Uterus (tissue), 4 donors: Measurements from ENCODE around the gene MYH11. TPM values are rescaled to one million over a fixed set of nuclear protein-coding genes. Genes with fewer than 3 reads are reported as not detected.

Experiments used
- DNase-seq, 2 donors: peaks; one replicate each; pipeline ENCODE4 v3.0.0-alpha.2; 2019 to 2020
- H3K27ac ChIP-seq, 2 donors: fragments of 200-600 bp; sonication (generic); 1 replicate in 1 of 2; 2 replicates in 1 of 2; pipeline ENCODE4 v1.5.1; 2016 to 2018
- H3K27me3 ChIP-seq, 2 donors: fragments of 200-600 bp; sonication (generic); one replicate each; pipeline ENCODE4 v1.5.1; 2018 to 2019; ENCODE audit warnings: control low read depth in 1 of 2
- H3K36me3 ChIP-seq, 2 donors: fragments of 200-600 bp; sonication (generic); one replicate each; pipeline ENCODE4 v1.5.1; 2019; ENCODE audit warnings: control low read depth in 1 of 2
- H3K4me1 ChIP-seq, 2 donors: fragments of 200-600 bp; sonication (generic); one replicate each; pipeline ENCODE4 v1.5.1; 2018 to 2019; ENCODE audit warnings: control low read depth in 1 of 2
- H3K4me3 ChIP-seq, 2 donors: fragments of 200-600 bp; sonication (generic); 1 replicate in 1 of 2; 2 replicates in 1 of 2; pipeline ENCODE4 v1.5.1; 2018 to 2019; ENCODE audit warnings: mild to moderate bottlenecking in 1 of 2
- H3K9me3 ChIP-seq, 2 donors: fragments of 200-600 bp; sonication (generic); one replicate each; pipeline ENCODE4 v1.5.1; 2019; ENCODE audit warnings: control low read depth in 1 of 2
- CTCF ChIP-seq, 4 experiments: fragments of 200-600 bp in 2 of 4; fragments of 450-650 bp in 2 of 4; sonication (generic) in 2 of 4; IDR thresholded peaks; one replicate each; pipeline ENCODE4 v1.5.1; 2016 to 2019; ENCODE audit warnings: antibody characterized with exemption in 4 of 4, mild to moderate bottlenecking in 2 of 4, moderate library complexity in 1 of 4
- POLR2A ChIP-seq, 2 donors: fragments of 450-650 bp; IDR thresholded peaks; one replicate each; pipeline ENCODE4 v1.6.1; 2016; ENCODE audit warnings: antibody characterized with exemption in 2 of 2, mild to moderate bottlenecking in 1 of 2, moderate library complexity in 1 of 2
- intact Hi-C: fragments of 100-400 bp; cut with DNase I; formaldehyde crosslinking; loops from one replicate; pipeline ENCODE4 v1.15.1; 2023; ENCODE audit warnings: low total_unique reads
- total RNA-seq, 4 donors: library from RNA; depleted of rRNA in 3 of 4; stranded (reverse); fragments of >200 nt in 3 of 4; gene quantifications; one replicate each; pipeline versions ENCODE4 v1.1.0 to v1.2.4, GENCODE V29; 2014 to 2023
- donor health status: DM: yes; HTN: yes; CAD: no.

The MYH11 gene
- total RNA-seq, 4 donors from 2014 or later: 447 to 1,893 (median 822) TPM

DNA sequence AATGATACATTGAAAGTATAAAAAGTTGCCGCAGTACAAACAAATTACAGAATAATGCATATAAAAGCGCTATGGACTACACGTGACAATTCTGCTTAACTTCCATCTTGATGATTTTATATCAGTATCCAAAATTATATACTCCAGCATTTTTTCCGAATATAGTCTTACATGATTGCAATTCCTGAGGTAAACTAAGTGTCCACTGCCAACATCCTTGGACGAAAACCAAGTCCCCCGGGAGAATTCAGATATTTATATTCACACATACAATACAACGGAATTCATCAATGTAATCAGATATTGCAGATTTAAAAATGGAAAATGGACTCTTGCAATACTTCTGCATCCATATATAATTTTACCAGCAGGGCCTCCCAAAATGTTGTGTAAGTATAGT, 8.9 kb upstream of the MYH11 start:
- no peaks in the 10 kb centered on the region for H3K27me3 ChIP-seq
- H3K4me1 ChIP-seq: no peaks in the 10 kb centered on the region
- intact Hi-C loops: no loop called here
- no peaks in the 10 kb centered on the region for H3K9me3 ChIP-seq
- H3K36me3 ChIP-seq: no peaks in the 10 kb centered on the region
- H3K4me3 ChIP-seq: no peak overlapping the region
- no peak overlapping the region for H3K27ac ChIP-seq
- no peak for DNase-seq
- TF ChIP-seq CTCF (IDR thresholded peaks at IDR 0.05) (no peak), POLR2A (IDR thresholded peaks at IDR 0.05) (no peak)

GRCh38 chr16:15864939-15865338, 8.1 kb upstream of the MYH11 start:
- intact Hi-C loops: no loop called here
- Histone ChIP-seq H3K27ac (no peak overlapping the region), H3K4me3 (no peak overlapping the region)

GRCh38 chr16:15861996-15862395, 5.2 kb upstream of the MYH11 start:
- Histone ChIP-seq H3K4me3 (no peak overlapping the region), H3K27ac (no peak overlapping the region), H3K4me1 (no peaks in the 10 kb centered on the region), H3K9me3 (no peaks in the 10 kb centered on the region), H3K27me3 (no peaks in the 10 kb centered on the region), H3K36me3 (no peaks in the 10 kb centered on the region)
- no peak for TF ChIP-seq POLR2A (IDR thresholded peaks at IDR 0.05)
- no peak for TF ChIP-seq CTCF (IDR thresholded peaks at IDR 0.05)
- DNase-seq: no peak
- intact Hi-C loops: no loop called here

More at GRCh38 chr16:15864939-15865338, 8.1 kb upstream of the MYH11 start:
- no peak for TF ChIP-seq POLR2A (IDR thresholded peaks at IDR 0.05)
- no peak for TF ChIP-seq CTCF (IDR thresholded peaks at IDR 0.05)
- Histone ChIP-seq H3K27me3 (no peaks in the 10 kb centered on the region), H3K36me3 (no peaks in the 10 kb centered on the region), H3K9me3 (no peaks in the 10 kb centered on the region), H3K4me1 (no peaks in the 10 kb centered on the region)
- no peak for DNase-seq

DNA sequence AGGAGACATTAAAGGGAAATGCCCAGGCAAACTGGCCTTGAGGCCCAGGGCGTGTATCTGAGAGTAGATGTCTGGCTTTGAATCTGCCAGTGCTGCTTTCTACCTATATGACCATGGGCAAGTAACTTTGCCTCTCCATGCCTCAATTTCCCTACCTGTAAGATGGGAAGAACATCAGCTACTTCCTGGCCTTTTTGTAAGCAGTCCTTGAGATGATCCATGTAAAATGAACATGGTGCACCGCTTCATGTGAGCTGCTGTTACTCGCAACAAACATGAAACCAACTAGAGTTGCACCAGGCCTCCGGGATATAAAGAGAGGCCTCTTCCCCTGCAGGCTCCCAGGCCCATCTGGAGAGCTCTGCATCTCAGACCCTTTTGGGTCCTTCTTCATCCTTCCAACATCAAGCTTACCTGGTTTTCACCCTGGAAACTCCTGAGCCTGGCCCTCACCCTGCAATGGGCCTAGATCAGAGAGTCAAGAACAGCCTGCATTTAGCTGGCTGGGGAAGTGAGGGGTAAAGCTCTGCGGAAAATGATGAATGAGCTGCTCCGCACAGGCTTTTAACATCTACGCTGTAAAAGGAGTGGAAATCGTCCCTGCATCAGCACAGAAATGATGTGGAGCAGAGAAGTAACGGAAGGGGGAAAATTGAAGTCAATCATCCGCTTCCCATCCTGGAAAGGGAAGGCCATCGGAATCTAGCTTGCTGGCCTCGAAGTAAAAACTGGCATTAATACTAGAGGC, 2.3 kb upstream of the MYH11 start:
- peak overlapping the region; percentile 88 to 92 for H3K27ac ChIP-seq
- H3K27me3 ChIP-seq: no peaks in the 10 kb centered on the region
- H3K9me3 ChIP-seq: no peaks in the 10 kb centered on the region
- H3K36me3 ChIP-seq: no peaks in the 10 kb centered on the region
- intact Hi-C loops: no loop called here
- DNase-seq: peak in 1 of 2 donors; percentile 16
- H3K4me1 ChIP-seq: no peaks in the 10 kb centered on the region
- no peak for TF ChIP-seq POLR2A (IDR thresholded peaks at IDR 0.05)
- TF ChIP-seq CTCF (IDR thresholded peaks at IDR 0.05): no peak
- H3K4me3 ChIP-seq: peak overlapping the region in 1 of 2 donors; percentile 47

- Histone ChIP-seq H3K27me3 (no peaks in the 10 kb centered on the region), H3K36me3 (no peaks in the 10 kb centered on the region), H3K27ac (peak overlapping the region; percentile 88 to 92), H3K9me3 (no peaks in the 10 kb centered on the region), H3K4me1 (no peaks in the 10 kb centered on the region), H3K4me3 (peak overlapping the region; percentile 47 to 56)
- TF ChIP-seq POLR2A (IDR thresholded peaks at IDR 0.05) (peak; percentile 19 to 47), CTCF (IDR thresholded peaks at IDR 0.05) (no peak)
- intact Hi-C loops: no loop called here
- DNase-seq: peak; percentile 74 to 79
These were observed 1.1 kb upstream of the MYH11 start for GRCh38 chr16:15857724-15858560.
